D341Med (cell line): ENCODE results near the gene TMEM272.

Experiments
- DNase-seq: peaks from one replicate; pipeline ENCODE4 v3.0.0; 2012; ENCODE audit warnings: low spot score

TMEM272 gene, protein sequence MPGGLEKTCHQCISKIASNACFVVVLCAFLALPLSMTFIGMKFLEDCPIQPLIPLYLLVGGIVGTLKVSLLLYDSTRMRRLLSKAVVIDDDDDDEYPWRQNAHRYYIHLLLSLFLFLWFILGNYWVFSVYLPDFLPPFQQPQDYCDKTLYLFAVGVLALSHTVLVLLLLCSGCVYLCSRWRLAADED

DNA sequence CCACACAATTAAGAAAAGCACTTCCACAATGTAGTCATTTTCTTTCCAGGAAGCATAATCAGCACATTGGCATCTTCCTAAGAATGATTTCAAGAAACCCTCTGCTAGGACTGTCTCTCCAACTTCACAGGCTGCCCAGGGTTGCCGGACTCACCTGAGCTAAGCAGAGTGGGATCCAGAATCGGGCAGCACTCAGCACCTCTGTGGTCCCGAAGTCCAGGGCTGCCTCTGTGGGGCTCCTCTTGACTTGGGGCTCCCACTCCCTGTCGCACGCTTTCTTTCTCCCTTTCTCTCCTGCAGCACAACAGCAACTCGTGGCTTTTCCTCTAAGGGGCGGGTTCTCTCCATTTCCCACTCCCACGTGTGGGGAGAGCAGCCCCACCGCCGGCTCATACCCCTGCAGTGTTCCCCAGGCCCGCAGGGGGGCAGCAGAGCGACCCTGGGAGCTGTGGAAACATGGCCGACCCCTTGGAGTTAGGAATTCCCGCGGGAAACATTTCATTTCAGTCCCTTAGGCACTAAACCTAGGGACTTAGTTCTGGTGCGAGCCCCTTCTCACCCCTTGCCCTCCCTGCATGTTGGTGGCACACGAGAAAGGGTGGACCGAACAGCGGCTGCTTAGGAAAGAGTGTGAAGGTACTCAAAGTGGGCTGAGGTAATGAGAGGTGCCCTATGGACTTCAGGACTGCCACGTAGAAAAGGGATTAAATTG is at the start of gene TMEM272:
Gene TMEM272 (minus strand): TSS at position 316 of the 712 bp plus-strand sequence. CDS start 6,647 bp downstream, outside the sequence.
- peak; percentile 92 for DNase-seq

DNA sequence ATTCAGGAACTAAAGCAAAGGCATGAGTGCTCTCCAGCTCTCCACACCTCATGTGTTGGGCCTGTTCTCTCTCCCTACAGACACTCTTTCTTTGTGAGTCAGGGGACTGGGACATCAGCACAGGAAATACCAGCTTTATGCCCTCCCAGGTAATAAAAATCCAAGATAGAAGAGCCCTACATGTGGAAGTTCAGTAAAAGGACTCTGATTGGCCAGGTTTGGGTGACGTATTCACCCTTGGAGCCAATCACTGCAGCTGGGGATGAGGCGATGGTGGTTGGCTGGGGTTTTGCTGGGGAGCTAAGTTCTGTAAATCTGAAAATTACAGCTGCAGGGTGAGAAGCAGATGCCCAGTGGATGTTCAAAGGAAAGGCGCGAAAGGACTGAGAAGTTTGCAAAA is 49.3 kb upstream of the TMEM272 start:
- DNase-seq, result no peak

DNA sequence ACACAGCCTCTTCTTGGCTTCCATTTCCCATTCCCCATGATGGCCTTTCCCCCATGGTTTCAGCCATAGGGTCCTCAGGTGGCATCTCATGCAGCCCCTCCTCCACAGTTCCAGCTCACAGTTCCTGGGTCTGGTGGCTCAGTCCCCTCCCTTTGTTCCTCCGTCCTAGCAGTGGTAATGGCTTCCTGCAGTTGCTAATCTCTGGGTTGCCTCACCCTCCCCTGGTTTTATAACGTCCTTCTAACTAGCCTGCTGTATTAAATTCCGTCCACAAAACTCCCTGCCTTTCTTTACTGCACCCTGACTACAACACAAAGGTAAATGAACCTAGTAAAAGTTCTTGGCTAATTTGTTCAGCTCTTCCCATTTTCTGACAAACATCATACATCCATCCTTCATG is 47.7 kb upstream of the TMEM272 start:
- no peak for DNase-seq

DNA sequence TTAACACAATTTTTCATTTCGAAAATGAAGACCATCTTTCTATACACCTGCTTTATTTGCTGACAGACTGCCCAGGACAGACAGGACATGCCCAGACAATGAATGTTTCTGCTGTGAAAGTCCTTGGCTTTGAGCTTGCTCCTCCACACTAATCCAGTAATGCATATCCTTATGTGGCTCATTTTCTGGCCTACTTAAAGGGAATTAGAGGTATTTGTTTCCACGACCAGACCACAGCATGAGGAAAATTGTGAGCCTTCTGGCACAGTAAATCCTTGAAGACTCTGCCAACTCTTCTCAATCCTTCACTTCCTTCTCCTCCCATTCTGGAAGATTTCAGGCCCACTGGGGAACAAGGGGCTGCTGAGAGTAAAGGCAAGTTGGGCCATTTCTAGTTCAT is 42.5 kb upstream of the TMEM272 start:
- peak; percentile 74 for DNase-seq

DNA sequence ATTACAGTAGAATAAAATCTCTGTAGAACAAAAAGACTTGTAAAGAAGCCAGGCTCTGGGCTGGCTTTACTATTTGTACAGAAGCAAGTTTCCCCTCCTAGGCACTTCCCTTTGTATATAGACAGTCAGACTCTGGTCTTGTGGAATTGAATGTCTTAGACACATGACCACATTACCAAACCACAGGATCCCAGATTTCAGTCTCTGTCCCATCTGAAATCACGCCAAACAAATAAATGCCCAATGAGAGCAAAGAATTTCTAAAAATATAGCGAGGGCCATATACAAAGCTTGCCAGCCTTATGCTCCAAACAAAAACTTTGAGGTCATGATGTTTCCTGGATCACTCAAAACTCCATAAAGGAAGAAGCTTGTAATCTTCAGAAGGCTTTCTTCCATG is 40.7 kb upstream of the TMEM272 start:
- DNase-seq, result no peak

DNA sequence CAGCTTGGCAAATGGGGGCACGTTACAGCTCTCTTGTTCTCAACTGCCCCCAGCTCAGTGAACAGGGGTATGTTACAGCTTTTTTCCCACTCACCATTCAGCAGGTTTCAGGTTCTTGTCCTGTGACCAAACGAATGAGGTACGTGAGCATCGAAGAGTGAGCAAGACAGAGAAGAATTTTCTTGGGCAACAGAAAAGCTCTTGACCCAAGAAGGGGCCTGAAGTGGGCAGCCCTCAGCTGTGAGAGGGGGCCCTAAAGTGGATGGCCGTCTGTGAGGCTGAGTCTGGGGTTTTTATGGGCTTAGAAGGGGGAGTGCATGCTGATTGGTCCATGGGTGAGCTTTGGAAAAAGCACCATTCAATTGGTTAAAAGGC is 38.2 kb upstream of the TMEM272 start:
- DNase-seq, result no peak

DNA sequence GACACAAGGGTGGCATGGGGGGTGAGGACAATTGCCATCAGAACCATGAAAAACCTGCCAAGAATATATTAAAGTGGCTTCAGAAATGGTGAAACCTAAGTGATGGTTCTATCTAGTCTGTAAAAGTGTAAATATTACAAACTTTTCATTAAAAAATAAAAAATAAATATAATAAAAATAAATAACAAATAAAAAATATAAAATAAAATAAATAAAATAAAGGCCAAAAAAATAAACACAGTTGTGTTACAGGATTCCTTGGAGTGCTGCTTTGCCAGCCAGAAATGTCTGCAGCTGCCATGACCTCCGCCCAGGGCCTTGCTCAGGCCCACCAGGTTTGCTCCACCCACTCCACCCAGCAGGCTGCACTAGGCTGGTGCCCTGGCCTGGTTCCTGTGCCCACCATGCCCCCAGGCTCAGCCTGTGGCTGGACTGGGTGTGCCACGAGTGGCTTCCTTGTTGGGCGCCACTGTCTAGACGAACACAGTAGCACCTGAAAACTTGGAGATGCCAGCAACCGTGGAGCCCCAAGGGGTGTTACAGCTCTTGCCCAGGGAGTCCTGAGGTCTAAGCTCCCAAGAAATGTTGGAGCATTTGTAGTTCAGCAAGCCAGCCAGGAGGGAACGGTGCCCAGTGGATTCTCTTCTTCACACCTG is 37.7 kb upstream of the TMEM272 start:
- DNase-seq, result no peak

DNA sequence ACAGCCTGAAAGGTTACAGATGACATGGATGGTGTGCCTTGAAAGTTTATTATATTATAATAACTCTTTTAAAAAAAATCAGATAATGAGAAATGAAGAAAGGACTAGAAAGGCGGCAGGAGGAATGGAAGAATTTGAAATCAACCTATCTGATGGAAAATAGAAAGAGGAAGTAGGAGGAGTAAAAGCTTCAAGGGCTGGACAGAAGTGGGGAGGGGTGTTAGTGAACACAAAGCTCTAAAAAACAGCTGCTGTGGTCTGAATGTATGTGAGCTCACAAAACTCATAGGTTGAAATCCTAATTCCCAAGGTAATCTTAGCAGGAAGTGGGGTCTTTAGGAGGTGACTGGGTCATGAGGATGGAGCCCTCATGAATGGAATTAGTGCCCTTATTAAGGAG is 36.3 kb upstream of the TMEM272 start:
- DNase-seq, result no peak

DNA sequence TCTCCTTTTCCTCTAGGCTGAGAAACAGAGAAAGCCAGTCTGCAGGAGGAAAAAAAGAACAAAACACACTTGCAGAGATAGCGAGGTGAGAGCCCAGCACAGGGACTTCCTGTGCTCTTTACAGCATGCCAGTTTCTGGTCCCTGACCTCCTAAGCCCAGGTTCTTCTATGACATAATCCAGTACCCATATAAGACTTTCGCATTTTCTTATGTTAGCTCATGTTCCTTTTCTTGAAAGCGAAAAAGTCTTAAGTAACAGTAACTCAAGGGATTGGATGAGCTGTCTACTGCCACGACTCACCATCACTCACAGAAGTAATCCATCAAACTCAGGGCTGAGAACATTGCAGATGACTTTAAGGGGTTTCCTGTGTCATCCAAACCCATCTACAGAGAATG is 34.2 kb upstream of the TMEM272 start:
- no peak for DNase-seq

DNA sequence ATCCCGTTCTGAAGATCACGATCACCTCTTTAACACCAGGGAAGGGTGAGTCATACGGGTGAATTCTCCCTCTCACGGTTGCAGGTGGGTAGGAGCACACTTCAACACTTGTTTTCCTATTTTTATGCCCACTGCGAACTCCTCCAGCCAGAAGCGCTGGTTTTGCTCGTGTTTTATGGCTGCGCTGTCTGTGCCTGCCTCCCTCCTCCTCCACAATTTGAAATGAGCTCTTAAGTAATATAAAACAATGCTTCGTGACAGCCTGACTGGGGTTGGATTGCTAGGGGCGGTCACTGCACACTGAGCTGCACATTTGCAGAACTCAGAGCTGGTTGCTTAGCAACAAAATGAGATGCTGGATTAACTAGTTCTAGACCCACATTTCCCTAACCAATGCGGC is 29.7 kb upstream of the TMEM272 start:
- no peak for DNase-seq

DNA sequence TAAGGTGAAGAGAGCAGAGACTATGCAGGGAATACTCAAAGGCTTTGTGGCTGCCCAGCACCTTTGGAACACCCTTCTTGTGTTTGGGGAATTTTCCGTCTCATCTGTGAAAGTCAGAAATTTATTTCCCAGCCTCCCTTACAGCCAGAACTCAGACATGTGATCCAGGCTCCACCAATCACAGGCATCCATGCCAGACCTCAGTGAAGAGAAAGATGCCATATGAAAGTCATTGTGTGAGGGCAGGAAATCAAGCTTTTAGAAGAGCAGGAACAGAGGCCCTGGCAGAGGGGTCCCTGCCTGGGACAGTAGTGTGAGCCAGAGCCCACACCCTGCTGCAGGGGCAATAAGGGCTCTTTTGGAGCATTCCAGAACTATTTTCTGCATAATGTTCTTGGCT is 28.9 kb upstream of the TMEM272 start:
- no peak for DNase-seq

DNA sequence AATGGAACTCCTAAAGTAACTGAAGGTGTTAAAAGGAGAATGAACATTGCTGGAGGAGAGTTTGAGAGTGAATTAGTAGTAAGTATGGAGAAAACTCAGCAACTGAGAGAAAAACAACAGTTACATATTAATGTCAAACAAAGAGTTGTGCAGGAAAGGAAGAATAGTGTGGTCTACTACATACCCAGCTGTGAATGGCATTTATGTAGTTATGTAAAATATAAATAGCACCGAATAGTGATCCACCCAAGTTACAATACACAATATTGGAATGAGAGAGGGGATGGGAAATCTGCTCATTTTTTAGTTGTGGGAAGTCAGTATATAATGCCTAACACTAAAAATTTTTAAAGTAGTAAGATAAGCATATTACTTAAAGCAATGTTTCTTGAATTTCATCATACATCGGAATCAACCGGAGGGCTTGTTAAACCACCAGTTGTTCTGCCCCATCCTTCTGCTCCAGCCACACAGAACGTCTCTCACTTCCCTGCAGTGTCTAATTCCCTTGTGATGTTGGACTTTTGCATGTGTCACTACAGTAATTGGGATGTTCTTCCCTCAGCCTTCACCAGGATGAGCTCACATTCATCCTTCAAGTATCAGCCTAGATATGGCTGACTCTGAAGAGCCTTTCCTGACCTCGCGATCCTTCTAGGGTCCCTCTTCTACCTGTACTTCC is 28.3 kb upstream of the TMEM272 start:
- DNase-seq, result no peak

DNA sequence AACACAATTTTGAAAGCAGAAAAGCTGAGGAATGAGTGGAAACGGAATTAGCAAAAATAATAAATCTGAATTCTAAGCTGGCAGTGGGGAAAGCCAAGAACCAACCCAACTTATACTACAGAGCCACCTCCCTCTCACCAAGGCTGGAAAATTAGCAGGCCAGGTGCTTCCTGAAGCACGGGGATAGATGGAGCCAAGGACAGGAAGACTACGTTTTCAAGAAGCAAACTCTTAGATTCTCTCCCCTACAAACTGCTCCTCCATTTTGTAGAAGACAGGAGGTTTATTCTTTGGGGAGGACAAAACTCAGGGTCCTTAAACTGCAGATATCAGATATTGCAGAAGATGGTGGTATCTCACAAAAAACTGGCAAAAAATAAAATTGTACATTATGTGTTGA is 25.6 kb upstream of the TMEM272 start:
- DNase-seq, result no peak

DNA sequence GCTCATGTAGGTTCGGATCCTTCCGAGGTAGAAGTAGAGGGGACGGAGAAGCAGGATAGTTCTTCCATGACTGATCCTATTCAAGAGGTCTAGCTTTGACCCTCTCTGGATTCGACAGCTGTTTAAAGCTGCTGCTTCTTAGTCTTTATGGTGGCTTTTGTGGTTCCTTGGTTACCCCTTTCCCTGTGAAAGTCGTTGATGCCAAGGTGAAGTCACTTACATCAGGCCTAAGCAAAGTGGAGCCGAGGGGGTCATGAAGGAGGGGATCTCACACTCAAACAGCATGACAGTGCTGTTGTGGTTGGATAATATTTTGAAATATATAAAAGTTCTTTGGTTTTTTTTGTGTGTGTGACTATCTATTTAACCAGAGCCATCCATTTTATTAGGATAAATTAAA is 24.9 kb upstream of the TMEM272 start:
- no peak for DNase-seq

DNA sequence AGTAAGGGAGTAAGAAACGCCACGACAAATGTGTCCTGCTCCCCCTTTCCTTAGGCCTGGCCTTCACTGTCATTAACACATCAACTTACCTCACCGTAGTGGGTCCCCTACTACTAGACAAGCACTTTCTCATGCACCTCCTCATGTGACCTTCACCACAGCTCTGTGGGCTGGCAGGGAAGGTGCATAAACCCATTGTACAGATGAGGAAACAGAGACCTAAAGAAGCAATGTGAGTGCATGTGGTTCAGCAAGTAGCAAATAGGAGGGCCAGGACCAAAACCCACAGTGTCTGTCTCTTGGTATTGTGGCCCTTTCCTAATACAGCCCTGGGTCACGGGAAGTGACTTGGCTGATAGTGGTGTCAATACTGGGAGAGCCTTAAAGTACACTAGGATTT is 22.1 kb upstream of the TMEM272 start:
- no peak for DNase-seq

DNA sequence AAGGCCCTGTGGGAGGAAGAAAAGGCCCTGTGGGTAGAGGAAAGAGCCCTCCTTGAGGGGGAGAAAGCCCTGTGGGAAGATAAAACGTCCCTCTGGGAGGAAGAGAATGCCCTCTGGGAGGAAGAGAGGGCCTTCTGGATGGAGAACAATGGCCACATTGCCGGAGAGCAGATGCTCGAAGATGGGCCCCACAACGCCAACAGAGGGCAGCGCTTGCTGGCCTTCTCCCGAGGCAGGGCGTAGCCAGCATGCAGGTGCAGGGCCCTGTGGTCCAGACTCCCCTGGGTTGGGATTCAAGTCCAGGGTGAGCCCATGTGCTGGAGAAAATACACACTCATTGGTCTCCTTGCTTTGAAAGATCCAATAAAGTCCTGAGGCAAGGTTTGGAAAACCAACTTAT is 20.9 kb upstream of the TMEM272 start:
- no peak for DNase-seq

DNA sequence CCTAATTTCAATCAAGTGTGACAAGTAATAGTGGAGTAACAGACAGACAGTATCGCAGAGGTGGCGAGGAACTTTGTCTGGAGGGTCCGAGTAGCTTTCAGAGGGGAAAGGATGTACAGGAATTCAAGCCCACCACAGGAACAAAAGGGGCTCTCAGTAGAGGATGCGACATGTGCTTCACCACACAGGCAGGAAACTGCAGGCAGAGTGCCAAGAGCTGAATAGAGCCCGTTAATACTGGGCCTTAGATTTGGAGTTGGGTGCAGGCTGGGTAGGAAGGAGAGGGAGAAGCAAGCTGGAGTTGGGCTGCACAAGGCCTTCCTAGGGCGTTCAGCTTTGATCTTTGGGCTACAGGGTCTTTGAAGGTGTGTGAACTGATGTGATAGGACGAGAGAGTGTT is 18.0 kb upstream of the TMEM272 start:
- DNase-seq, result no peak

DNA sequence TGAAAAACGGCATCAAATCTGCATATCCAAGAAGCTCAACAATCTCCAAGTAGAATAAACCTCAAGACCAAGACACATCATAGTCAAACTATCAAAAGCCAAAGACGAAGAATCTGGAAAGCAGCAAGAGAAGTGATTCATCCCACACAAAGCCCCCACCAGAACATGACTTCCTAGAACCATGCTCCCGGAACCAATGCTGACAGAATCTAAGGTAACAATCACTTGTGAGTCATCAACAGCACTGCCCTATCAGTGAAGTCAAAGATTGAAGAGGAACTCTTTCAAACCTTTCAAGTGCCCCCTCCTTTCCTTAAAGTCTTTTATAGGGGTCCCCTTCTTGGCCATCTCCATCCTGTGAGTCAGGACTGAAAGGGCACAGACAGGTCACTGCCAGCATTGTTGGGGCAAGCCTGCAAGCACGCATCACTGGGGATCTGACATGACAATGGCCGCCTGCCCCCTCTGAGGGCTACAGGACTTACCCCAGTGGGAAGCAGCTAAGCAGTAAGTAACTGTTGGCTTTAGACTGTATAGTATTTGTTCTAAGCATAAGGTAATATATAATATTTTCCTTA is 16.8 kb upstream of the TMEM272 start, which contains the start of gene CCDC70:
Gene CCDC70 (plus strand): TSS at position 247 of the 578 bp plus-strand sequence. CDS start 3,443 bp downstream, outside the sequence.
- DNase-seq, result no peak

DNA sequence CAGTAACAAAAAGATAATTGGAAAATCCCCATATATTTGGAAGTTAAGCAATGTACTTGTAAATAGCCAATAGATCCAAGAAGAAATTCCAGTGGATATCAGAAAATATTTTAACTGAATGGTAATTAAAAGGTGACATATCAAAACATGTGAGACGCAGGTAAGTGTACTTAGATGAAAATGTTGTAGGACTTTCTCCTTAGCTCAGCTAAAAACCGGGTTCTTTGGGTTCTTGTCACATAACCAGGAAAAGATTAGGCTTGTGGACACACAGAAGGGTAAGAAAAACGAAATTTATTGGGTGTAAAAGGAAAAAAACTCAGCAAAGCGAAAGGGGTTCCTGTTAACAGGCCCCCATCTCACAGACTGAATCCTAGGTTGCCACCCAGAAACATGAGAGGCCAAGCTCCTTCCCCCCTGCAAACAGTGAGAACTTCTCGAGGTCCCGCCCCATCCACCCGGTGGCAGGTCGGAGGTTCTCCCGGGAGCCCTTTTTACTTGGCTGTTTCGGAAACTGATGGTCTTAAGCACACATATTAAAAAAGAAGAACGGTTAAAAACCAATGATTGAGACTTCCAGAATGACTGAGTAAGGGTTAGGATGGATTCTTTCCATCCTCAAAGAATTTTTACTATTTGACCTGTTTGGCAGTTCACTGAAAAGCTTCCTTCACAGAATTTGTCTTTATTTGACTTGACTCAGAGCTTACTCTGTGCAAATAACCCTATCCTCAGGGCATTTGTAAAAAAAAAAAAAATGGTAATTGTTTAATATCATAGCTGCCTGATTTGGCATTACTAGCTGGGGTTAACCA is 13.7 kb upstream of the TMEM272 start:
- no peak for DNase-seq

DNA sequence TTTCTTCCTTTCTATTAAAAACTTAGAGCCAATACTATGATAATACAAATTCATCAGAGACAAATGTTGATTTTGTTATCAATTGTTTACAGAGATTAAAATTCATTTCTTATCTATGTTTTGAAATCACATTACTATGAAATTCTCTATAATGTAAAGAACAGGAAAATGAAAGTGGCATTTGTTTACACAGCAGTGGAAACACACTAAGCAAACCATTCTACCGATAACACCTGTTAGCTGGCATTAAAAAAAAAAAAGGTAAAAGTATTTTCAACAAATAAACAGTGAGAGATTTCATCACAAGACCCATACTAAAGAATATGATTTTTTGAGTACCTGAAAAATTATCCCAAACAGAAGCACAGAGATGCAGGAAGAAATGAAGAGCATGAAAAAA is 12.0 kb upstream of the TMEM272 start:
- no peak for DNase-seq

DNA sequence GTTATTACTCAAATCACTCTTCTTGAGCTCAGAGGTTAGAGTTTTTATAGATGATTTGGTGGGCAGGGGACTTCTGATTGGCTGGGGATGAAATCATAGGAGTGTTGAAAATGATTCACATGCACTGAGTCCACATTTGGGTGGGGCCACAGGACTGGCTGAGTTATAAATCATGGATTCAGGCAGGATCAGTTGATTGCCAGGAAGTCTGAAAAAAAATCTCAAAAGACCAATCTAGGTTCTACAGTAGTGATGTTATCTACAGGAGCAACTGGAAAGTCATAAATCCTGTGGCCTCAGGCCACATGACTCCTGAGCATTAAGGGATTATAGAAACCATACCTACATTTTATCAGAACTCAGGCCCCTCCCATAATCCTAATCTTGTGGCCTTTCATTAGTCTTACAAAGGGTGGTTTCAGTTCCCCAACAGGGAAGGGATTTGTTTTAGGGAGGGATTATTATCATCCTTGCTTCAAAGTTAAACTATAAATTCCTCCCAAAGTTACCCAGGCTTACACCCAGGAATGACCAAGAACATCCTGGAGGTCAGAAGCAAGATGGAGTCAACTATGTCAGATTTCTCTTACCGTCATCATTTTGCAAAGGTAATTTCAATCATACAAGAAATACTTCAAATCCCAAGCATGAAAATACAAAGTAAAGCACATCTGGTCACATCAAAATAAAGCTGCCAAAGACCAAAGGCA is 11.2 kb upstream of the TMEM272 start:
- DNase-seq, result no peak
